Islet of Langerhans (tissue), 1 donor: ENCODE results near the gene SNTB2.

ENCODE experiments used
- FAIRE-seq: peaks from one replicate; lab custom pipeline; 2011; peaks lifted over from hg19 to GRCh38; lab: Jason Lieb, UNC

SNTB2 gene

DNA sequence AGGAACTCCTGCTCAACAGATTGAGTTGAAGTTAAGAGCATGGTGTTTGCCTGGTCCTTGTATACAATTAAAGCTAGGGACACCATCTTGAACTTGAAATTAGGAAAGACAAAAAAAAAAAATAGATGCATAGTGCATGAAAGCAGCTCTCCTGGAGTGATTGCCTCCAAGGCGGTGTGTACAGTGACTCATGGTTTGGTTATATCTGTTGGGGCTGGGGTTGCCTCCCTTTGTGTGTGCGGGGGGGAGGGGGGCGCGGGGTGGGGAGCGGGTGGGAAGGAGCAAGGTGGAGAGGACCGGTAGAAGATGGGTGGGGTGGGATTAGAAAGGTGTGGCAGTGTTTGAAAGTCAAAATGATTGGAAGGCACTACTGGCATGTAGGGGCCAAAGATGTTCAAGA, 161.3 kb downstream of the SNTB2 start:
- FAIRE-seq: no peak

DNA sequence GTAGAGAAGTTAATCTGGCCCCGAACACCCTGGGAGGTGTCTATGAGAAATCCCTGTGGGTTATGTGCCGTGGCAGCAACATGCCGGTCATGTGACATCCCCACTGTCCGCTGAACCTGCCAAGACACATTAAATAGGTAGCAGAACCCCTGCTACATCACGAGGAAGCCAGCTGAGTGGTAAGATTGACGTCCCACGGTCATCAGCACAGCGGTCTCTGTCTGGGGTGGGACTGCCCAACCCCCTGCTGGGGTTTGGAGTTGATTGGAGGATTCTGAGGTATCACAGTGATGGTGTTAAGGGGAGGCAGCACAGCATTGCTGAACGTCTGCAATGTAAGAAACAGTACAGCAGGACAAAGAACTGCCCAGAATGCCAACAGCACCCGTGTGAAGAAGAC, 162.6 kb downstream of the SNTB2 start:
- no peak for FAIRE-seq

DNA sequence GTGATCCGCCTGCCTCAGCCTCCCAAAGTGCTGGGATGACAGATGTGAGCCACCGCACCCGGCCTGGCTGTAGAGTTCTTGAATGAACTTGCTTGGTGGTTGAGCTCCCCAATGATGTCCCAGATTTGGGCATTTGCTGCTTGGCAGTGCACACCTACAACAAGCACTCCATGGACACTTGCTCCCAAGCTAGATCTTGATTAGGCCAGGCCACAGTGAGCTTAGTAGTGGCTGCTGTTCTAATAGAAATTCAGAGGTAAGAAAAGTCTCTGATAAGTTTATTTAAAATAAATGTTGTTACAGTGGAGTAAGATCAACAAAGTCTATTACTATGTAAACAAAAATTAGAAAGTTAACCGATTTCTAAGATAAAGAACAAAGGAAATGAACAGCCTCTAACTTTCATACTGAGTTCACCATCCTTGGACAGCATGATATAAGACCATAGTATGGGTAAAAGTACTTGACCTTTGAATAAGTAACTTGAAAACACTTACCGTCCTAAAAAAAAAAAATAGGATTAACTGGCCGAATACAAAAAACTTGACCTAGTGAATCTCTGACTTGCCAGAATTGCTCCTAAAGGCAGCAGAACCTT, 163.7 kb downstream of the SNTB2 start:
- FAIRE-seq: no peak

DNA sequence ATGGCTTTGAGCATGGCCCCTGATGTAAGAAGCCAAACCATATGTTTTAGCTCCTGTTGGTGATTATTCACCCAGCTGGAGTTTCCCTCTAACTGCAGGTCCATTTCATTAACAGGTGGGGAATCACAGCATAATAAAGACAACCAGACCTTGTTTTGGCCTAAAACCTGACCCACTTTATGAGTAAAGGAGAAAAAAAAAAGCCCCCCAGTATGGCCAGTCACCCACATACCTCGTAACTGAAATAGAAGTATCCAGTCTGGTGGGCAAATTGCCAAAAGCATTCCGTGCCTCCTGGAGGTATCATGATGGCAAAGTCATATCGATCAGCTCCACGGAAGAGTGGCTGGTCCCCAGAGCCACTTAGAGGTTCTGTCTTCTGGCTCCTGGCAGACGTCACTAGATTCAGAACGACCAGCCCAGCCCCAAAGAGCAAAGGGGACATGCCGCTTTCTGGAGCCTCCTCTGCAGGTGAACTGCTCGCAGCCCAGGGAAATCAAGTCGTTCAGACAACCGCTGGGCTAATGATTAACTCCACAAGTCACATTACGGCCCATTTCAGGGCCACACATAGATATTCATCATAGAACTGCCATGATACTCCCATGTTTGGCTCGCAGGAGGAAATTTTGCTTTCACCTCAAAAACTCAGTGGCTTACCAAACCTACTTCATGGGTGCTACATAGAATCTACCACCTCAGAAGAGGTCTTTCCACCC, 164.5 kb downstream of the SNTB2 start, which contains the start of gene TMED6:
Gene TMED6, minus strand, starts transcription at position 478 of the 719 bp plus-strand sequence. Its CDS starts 33 bp downstream, at position 445.
- peak; percentile 91 for FAIRE-seq
